Measurements from ENCODE around the gene SYT3.
A peak's percentile ranks its signal among the peaks of the same experiment; 100 is the strongest.

GRCh38 chr19:50678323-50678722 lies 38.6 kb upstream of the SYT3 start:
- no peak for TF ChIP-seq CTCF (tag by site-specific recombination; IDR thresholded peaks at IDR 0.05)
- TF ChIP-seq ZNF274 (IDR thresholded peaks at IDR 0.05; ENCODE audit: low read length), result no peak
- 0 out of 2 replicates have a peak, but pooled peaks have one; percentile 53 for TF ChIP-seq ZNF274 (tag by site-specific recombination; IDR thresholded peaks at IDR 0.05; ENCODE audit: borderline replicate concordance)
- TF ChIP-seq, protein P1, sequence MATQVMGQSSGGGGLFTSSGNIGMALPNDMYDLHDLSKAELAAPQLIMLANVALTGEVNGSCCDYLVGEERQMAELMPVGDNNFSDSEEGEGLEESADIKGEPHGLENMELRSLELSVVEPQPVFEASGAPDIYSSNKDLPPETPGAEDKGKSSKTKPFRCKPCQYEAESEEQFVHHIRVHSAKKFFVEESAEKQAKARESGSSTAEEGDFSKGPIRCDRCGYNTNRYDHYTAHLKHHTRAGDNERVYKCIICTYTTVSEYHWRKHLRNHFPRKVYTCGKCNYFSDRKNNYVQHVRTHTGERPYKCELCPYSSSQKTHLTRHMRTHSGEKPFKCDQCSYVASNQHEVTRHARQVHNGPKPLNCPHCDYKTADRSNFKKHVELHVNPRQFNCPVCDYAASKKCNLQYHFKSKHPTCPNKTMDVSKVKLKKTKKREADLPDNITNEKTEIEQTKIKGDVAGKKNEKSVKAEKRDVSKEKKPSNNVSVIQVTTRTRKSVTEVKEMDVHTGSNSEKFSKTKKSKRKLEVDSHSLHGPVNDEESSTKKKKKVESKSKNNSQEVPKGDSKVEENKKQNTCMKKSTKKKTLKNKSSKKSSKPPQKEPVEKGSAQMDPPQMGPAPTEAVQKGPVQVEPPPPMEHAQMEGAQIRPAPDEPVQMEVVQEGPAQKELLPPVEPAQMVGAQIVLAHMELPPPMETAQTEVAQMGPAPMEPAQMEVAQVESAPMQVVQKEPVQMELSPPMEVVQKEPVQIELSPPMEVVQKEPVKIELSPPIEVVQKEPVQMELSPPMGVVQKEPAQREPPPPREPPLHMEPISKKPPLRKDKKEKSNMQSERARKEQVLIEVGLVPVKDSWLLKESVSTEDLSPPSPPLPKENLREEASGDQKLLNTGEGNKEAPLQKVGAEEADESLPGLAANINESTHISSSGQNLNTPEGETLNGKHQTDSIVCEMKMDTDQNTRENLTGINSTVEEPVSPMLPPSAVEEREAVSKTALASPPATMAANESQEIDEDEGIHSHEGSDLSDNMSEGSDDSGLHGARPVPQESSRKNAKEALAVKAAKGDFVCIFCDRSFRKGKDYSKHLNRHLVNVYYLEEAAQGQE (tag by site-specific recombination; IDR thresholded peaks at IDR 0.05), result no peak
- TF ChIP-seq MYNN (tag by site-specific recombination; IDR thresholded peaks at IDR 0.05; ENCODE audit: borderline replicate concordance), result no peak
- no peak for TF ChIP-seq ZNF140 (tag by site-specific recombination; IDR thresholded peaks at IDR 0.05)
- TF ChIP-seq ZNF138 (tag by site-specific recombination; IDR thresholded peaks at IDR 0.05; ENCODE audit: borderline replicate concordance), result no peak
- no peak for TF ChIP-seq TRIM28 (IDR thresholded peaks at IDR 0.05; ENCODE audit: borderline replicate concordance, low read length)
- TF ChIP-seq ZNF121 (tag by site-specific recombination; IDR thresholded peaks at IDR 0.05), result no peak
- TF ChIP-seq ZEB2 (tag by site-specific recombination; IDR thresholded peaks at IDR 0.05), result no peak
- TF ChIP-seq, protein P2, sequence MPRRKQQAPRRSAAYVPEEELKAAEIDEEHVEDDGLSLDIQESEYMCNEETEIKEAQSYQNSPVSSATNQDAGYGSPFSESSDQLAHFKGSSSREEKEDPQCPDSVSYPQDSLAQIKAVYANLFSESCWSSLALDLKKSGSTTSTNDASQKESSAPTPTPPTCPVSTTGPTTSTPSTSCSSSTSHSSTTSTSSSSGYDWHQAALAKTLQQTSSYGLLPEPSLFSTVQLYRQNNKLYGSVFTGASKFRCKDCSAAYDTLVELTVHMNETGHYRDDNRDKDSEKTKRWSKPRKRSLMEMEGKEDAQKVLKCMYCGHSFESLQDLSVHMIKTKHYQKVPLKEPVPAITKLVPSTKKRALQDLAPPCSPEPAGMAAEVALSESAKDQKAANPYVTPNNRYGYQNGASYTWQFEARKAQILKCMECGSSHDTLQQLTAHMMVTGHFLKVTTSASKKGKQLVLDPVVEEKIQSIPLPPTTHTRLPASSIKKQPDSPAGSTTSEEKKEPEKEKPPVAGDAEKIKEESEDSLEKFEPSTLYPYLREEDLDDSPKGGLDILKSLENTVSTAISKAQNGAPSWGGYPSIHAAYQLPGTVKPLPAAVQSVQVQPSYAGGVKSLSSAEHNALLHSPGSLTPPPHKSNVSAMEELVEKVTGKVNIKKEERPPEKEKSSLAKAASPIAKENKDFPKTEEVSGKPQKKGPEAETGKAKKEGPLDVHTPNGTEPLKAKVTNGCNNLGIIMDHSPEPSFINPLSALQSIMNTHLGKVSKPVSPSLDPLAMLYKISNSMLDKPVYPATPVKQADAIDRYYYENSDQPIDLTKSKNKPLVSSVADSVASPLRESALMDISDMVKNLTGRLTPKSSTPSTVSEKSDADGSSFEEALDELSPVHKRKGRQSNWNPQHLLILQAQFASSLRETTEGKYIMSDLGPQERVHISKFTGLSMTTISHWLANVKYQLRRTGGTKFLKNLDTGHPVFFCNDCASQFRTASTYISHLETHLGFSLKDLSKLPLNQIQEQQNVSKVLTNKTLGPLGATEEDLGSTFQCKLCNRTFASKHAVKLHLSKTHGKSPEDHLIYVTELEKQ (tag by site-specific recombination; IDR thresholded peaks at IDR 0.05; ENCODE audit: borderline replicate concordance), result no peak
- no peak for TF ChIP-seq ZBTB21 (tag by site-specific recombination; IDR thresholded peaks at IDR 0.05)
- no peak for TF ChIP-seq ZBTB6 (tag by site-specific recombination; IDR thresholded peaks at IDR 0.05)
- no peak for TF ChIP-seq ZNF324 (tag by site-specific recombination; IDR thresholded peaks at IDR 0.05)
- no peak for TF ChIP-seq ZBTB48 (tag by site-specific recombination; IDR thresholded peaks at IDR 0.05)

All from HEK293 (cell line).